Muscle of arm (tissue), 12 donors: Measurements from ENCODE around the gene LSMEM2. TPM values are rescaled to one million over a fixed set of nuclear protein-coding genes. Genes with fewer than 3 reads are reported as not detected.
"Not testable (repeated sequence)": the region's sequence is repeated elsewhere in the genome, so short reads cannot be mapped to it uniquely, and the experiment has no call there.

Experiments used
- DNase-seq: peaks from one replicate; pipeline ENCODE4 v3.0.0-alpha.2; 2013
- polyA plus RNA-seq, 12 donors: library from polyadenylated mRNA; unstranded; fragments of 120-200 nt; gene quantifications; one replicate each; pipeline ENCODE4 v1.2.1, GENCODE V29; 2013; ENCODE audit not compliant: insufficient read length in 12 of 12

The LSMEM2 gene
- polyA plus RNA-seq, 12 donors, result 8.2 to 40.8 (median 26.1) TPM; not detected in 1

DNA sequence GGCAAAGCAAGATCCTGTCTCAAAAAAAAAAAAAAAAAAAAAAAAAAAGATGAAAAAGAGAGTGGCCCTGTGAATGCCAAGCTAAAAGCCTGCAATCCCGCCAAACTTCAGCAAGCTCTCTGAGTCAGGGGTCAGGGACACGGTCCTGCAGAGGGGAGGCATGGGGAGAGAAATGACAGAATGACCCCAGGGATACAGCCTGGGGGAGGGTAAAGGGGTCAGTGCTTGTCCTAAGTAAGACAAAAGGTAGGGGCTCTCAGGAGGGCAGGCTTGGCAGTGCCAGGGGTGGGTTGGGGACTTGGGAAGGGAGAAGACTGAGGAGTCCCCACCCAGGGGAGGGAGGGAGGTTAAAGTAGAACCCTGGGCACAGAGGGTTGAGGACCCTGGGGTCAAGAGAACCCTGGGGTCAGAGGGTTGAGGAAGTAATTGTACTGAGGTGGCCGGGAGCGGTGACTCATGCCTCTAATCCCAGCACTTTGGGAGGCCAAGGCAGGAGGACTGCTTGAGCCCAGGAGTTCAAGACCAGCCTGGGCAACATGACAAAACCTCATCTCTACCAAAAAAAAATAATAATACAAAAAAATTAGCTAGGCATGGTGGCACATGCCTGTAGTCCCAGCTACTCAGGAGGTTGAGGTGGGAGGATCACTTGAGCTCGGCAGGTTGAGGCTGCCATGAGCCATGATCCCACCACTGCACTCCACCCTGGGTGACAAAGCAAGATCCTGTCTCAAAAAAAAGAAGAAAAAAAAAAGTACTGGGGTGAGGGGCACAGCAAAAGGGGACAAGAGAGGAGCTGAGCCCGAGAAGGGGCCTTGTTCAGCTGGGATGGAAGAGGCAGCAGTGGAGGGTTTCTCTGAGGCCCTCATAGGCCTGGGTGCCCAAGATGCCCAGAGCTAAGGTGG is 15.2 kb upstream of the LSMEM2 start:
- DNase-seq, result no peak

DNA sequence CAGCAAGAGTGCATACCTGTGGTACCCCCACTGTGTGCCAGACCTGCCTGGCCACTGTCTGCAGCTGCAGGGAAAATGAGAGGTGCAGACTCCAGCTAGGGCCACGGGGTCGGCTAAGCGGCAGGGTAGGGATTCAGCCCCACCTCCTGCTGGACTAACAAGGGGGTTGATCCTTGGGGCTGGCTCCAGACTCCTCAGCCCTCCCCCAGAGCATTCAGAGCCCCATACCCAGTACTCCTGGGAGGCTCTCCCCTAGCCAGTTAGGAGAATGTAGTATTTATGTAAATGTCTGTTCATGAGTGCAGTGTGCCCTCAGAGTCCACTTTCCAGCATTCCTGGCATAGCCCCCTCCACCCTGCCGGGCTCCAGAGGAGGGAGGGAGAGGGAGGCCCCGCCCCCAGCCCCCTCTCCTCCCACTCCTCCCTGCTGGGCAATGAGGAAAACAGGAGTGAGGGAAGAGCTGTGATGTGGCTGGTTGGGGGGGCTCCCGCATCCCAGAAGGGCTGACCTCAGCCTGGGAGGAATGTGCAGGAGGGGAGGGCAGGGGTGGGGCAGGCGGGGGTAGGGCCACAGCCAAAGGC is 14.4 kb upstream of the LSMEM2 start:
- peak; percentile 91 for DNase-seq

DNA sequence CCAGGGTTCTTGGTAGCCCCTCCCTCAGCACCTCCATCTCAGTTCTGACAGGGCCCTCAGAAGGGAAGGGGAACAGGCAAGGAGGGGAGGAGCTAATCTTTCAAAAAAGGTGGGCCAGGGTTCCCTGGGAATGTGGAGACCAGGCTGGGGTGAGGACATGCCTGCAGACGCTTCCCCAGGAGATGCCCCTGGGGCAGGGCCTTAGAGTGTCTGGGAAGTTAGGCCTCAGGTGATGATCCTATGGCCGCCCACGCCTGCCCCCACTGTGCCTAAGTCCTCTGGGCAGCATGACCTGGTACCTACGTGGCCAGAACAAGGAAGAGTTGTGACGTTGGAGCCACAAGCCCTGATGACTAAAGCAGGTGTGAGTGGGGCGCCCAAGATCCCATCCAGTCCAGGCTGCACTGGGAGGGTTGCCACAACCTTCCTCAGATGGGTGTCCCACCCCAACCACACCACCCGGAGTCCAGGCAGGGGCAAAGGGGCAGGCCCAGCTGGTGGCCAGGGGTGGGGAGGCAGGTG is 13.9 kb upstream of the LSMEM2 start:
- no peak for DNase-seq

GRCh38 chr3:50265571-50265970 is 13.3 kb upstream of the LSMEM2 start:
- no peak for DNase-seq

GRCh38 chr3:50266017-50266416 is 12.9 kb upstream of the LSMEM2 start:
- DNase-seq, result no peak

GRCh38 chr3:50266836-50267235 is 12.1 kb upstream of the LSMEM2 start:
- DNase-seq, result no peak

DNA sequence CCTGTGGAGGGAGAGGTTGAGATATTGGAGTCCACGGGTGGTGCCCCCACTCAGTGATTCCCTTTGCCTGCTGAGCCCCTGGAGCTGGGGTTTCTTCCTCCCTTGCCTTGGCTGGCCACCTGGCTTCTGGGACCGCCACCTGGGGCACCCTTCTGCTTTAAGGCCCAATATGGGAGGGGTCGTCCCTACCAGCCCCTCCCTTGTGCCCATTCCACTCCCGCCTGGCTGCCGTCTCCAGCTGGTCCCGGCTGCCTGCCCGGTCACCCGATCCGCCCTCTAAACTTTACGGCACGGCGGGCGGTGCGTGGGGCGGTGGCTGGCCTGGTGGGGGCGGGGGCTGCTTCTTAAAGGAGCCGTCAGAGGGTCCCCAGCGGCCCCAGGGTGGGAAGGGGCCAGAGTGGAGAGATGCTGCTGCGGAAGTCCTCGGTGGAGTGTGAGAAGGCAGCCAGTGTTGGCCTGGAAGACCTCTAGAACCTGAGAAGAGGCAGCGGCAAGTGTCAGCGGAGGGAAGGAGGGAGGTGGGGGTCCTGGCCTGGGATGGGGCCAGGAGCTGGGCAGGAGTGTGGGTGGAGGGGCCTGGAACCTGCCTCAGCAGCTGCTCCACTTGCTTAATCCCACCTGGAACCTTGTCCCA is 11.5 kb upstream of the LSMEM2 start:
- DNase-seq, result no peak

DNA sequence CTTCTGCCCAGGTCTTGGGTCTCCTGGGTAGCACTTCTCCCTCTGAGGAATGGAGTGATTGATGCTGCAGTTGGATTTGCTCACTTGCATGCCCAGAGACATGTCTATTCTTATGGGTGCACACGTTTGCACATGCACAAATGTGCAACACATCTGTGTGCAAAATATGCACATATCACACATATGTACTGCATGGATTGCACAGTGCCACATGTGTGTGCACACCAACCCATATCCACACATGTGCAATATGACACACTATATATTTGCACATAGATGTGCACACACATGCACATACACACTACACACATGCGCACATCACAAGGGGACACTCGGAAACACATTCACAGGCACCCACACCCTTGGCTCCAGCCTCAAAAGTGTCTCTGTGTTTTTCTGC is 10.6 kb upstream of the LSMEM2 start:
- no peak for DNase-seq

DNA sequence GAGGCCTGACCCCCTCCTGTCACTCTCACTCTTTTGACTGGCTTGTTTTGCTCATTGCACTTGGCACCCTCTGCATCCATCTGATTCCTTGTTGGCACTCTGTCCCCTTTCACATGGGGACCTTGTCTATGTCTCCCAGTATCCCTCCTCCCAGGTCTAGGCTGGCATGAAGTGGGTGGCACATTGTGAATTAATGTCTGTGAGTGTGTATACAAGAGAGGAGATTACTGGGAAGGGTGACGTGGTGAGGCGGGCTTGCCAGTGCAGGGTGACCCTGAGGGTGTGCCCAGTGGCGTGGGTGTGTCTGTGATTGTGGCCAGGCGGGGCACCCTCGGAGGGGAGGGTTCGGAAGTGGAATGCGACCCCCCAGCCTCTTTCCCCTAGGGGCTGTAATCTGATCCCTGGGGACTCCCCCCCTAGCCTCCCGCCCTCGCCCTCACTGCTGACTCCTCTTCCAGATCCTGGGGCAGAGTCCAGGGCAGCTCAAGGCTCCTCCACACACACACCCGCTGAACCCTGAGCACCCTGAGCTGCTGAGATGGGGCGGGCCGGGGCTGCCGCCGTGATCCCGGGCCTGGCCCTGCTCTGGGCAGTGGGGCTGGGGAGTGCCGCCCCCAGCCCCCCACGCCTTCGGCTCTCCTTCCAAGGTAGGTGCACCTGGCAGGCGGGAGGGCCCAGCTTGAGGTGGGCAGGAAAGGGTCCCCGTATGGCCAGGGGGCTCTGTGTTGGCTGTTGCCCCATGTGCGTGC is 10.0 kb upstream of the LSMEM2 start, which contains the start of gene SEMA3B:
TSS of gene SEMA3B (plus strand) at position 445 of the 749 bp plus-strand sequence. CDS start at position 539, 94 bp downstream.
- no peak for DNase-seq

DNA sequence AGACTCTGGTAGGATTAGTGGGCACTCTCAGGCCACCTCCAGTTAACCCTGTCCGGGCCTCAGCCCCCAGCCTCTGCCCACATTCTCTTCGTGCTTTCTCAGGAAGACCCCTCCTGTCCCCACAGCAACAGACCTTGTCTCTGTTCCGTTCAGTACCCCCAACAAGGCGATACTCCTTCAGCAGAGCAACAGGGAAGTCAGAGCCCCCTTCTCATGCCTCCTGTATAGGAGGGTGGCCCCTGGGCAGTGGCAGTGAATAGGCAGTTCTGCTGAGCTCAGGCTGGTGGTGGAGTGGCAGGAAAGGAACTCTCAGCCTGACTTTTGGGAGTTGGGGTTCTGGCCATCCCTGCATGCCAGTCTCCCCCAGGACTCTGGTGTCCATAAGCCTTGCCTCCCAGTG is 9.4 kb upstream of the LSMEM2 start:
- DNase-seq, result no peak

DNA sequence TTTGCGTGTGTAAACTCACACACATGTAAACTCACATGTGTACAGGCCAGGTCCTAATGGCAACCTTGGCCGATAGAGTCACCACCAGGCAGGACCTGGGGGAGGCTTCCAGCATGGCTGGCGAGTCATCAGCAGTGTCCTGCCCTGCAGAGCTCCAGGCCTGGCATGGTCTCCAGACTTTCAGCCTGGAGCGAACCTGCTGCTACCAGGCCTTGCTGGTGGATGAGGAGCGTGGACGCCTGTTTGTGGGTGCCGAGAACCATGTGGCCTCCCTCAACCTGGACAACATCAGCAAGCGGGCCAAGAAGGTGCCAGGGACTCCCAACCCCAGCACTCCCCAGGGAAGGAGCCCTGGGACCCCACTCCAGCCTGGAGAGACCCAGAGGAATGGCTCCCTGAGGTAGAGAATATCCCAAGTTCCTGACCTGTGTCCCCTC is 8.9 kb upstream of the LSMEM2 start:
- DNase-seq, result no peak

GRCh38 chr3:50270422-50271224 is 8.3 kb upstream of the LSMEM2 start:
- DNase-seq, result no peak

DNA sequence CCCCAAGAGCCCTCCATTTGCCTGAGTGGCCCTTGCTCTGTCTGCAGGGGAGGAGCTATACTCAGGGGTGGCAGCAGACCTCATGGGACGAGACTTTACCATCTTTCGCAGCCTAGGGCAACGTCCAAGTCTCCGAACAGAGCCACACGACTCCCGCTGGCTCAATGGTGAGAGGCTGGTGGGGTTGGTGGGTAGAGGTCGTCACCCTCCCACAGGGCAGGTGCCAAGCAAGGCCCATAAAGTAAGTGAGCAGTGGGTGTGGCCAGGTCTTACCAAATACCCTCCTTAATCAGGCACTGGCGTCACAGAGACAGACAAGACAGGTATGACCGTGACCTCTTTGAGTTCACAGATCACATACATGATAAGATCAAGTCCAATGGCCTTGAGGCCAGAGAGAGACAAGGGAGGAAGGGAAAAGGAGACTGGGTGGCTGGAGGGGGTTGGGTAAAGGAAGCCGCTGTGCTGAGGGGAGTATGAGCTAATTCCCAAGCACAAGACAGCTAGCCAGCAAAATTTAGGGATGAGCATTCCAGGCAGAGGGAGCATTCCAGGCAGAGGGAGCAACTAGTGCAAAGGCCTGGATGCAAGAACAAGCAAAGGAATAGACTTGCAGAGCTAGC is 7.5 kb upstream of the LSMEM2 start:
- no peak for DNase-seq

DNA sequence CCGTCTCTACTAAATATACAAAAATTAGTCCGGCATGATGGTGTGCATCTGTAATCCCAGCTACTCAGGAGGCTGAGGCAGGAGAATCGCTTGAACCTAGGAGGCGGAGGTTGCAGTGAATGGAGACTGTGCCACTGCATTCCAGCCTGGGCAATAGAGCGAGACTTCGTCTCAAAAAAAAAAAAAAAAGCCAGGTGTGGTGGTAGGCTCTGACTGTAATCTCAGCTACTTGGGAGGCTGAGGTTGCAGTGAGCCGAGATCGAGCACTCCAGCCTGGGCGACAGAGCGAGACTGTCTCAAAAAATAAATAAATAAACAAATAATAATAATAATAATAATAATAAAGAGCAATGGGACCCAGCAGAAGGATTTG is 6.4 kb upstream of the LSMEM2 start:
- DNase-seq, result not testable (repeated sequence)

DNA sequence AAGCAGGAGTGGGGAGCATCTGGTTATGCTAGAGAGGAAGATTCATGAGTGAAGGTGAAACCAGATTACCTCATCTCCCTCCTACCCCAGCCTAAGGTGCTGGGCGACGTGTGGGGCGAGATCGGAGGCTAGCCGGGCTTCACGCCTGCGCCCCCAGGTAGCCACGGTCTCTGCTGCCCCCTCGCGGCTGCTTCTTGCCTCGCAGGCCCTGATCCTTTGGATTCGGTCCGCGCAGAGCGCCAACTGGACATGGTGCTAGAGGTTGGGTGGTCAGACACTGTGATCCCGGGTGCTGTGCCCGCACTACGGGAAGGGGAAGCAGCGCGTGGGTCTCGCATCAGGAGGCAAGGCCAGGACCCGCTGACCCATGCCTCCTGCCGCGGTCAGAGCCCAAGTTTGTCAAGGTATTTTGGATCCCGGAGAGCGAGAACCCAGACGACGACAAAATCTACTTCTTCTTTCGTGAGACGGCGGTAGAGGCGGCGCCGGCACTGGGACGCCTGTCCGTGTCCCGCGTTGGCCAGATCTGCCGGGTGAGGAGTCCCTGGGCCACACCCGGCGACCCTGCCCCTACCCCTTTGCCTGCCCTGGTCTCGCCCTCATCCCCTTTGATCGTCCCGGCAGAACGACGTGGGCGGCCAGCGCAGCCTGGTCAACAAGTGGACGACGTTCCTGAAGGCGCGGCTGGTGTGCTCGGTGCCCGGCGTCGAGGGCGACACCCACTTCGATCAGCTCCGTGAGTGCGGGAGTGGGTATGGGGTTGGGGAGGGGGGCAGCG is 5.8 kb upstream of the LSMEM2 start:
- peak; percentile 89 for DNase-seq

GRCh38 chr3:50273689-50274065 is 5.2 kb upstream of the LSMEM2 start:
- no peak for DNase-seq

DNA sequence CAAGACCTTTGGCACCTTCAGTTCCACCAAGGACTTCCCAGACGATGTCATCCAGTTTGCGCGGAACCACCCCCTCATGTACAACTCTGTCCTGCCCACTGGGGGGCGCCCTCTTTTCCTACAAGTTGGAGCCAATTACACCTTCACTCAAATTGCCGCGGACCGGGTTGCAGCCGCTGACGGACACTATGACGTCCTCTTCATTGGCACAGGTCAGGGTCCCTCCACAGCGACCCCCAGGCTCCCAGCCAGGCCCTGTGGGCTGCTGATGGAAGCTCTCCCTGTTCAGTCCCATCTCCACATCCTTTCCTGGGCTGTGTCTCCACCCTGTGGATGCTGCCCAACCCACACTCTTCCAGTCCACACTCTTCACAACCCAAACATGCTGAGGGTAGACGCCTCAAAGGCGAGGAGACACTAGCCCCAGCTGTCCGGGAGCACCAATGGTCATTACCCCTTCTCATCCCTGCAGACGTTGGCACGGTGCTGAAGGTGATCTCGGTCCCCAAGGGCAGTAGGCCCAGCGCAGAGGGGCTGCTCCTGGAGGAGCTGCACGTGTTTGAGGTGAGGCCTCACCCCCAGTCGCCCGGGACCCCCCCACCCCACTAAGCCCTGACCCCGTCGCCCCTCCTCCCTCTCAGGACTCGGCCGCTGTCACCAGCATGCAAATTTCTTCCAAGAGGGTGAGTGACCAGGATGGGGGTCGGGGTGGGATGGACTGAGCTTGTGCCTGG is 4.3 kb upstream of the LSMEM2 start:
- no peak for DNase-seq

DNA sequence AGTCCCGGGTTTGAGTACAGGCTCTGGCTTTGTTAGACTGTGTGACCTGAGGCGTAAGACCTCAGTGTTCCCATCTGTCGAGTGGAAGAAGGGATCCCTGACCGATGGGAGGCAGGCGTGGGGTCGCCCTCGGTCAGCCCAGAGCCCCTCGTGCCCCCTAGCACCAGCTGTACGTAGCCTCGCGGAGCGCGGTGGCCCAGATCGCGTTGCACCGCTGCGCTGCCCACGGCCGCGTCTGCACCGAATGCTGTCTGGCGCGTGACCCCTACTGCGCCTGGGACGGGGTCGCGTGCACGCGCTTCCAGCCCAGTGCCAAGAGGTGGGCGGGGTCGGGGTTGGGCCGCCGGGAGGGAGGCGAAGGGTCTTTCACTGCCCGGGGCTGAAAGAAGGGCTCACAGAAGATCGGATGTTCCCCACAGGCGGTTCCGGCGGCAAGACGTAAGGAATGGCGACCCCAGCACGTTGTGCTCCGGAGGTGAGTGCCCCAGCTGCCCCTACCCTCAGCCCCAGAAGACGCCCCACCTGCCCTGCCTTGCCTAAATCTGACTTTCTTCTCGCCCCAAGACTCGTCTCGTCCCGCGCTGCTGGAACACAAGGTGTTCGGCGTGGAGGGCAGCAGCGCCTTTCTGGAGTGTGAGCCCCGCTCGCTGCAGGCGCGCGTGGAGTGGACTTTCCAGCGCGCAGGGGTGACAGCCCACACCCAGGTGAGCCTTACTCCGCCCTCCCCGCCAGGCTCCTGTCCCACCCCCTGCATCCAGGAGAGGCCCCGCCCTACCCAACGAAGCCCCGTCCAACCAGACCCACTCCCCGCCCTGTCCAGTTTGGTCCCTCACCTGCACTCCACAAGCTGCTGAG is 3.5 kb upstream of the LSMEM2 start:
- DNase-seq, result no peak
